DOHH2 (cell line): ENCODE results near the gene NCAM1.

ENCODE experiments used
- EZH2phosphoT487 ChIP-seq: fragments of 200-600 bp; sonication (generic); IDR thresholded peaks from 2 replicates; pipeline ENCODE4 v1.6.1; 2017; ENCODE audit warnings: borderline replicate concordance, mild to moderate bottlenecking, antibody characterized with exemption, low read length, moderate library complexity, mixed read lengths
- TF ChIP-seq, protein P1 (sequence below): fragments of 200-600 bp; sonication (generic); IDR thresholded peaks from one replicate; pipeline ENCODE4 v1.5.1; 2014; ENCODE audit warnings: antibody characterized with exemption, mild to moderate bottlenecking, low read depth, low read length; ENCODE audit not compliant: poor library complexity, severe bottlenecking

DNA sequence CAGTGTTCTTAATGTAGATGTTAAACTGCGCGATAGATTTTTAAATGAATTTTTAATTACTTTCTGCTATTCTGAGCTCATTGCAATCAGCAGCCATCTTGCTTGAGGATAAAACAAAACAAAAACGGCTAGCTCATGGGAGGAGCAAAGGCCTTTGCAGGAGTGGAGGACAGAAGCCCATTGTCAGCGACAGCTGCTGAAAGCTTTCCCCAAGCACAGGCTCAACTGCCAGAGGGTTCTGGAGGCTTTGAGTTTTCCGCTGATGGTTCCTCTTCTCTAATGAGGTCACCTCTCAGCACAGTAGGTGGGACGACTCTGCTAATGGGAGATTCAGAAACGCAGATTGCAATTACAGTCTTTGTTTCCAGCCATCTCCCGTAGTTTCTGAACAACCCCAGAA is 186.0 kb downstream of the NCAM1 start:
- TF ChIP-seq, protein P1, sequence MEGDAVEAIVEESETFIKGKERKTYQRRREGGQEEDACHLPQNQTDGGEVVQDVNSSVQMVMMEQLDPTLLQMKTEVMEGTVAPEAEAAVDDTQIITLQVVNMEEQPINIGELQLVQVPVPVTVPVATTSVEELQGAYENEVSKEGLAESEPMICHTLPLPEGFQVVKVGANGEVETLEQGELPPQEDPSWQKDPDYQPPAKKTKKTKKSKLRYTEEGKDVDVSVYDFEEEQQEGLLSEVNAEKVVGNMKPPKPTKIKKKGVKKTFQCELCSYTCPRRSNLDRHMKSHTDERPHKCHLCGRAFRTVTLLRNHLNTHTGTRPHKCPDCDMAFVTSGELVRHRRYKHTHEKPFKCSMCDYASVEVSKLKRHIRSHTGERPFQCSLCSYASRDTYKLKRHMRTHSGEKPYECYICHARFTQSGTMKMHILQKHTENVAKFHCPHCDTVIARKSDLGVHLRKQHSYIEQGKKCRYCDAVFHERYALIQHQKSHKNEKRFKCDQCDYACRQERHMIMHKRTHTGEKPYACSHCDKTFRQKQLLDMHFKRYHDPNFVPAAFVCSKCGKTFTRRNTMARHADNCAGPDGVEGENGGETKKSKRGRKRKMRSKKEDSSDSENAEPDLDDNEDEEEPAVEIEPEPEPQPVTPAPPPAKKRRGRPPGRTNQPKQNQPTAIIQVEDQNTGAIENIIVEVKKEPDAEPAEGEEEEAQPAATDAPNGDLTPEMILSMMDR, result no peak
- no peak for TF ChIP-seq EZH2phosphoT487
